Mucosa of descending colon (tissue), 3 donors: ENCODE results near the gene TBC1D1. TPM values are rescaled to one million over a fixed set of nuclear protein-coding genes. Genes with fewer than 3 reads are reported as not detected.

ENCODE experiments used
- ATAC-seq: fragments of 200-7000 bp; cut with Tn5 transposase; one replicate; pipeline ENCODE4 v1.9.1; 2020; ENCODE audit warnings: mild to moderate bottlenecking, moderate library complexity
- DNase-seq, 3 donors: peaks; one replicate each; pipeline ENCODE4 v3.0.0-alpha.2; 2020
- H3K36me3 ChIP-seq: fragments of 200-600 bp; one replicate; pipeline ENCODE4 v1.8.0; 2021; ENCODE audit warnings: low read depth, mild to moderate bottlenecking
- H3K4me1 ChIP-seq: fragments of 200-600 bp; one replicate; pipeline ENCODE4 v1.8.0; 2021; ENCODE audit warnings: low read depth, mild to moderate bottlenecking
- H3K4me3 ChIP-seq: fragments of 200-600 bp; one replicate; pipeline ENCODE4 v1.8.0; 2021; ENCODE audit warnings: mild to moderate bottlenecking
- H3K9me3 ChIP-seq: fragments of 200-600 bp; one replicate; pipeline ENCODE4 v1.8.0; 2021; ENCODE audit warnings: mild to moderate bottlenecking
- intact Hi-C, 2 donors: fragments of 100-400 bp; cut with DNase I in 1 of 2; cut with micrococcal nuclease in 1 of 2; formaldehyde crosslinking; loops; one replicate each; pipeline versions ENCODE4 v1.11.0 to v1.11.1; 2022; cut with DNase I, micrococcal nuclease
- total RNA-seq, 3 donors: library from RNA; stranded (reverse); fragmentation: NEBNext Ultra II Directional in 2 of 3; extraction: Animal tissue kit (Norgen Biotek cat#: 25700) in 2 of 3; gene quantifications; one replicate each; pipeline versions ENCODE4 v1.2.1 to v1.2.4, GENCODE V29; 2021 to 2023
- TF ChIP-seq, protein P1 (sequence below): fragments of 200-600 bp; IDR thresholded peaks from one replicate; pipeline ENCODE4 v1.8.0; 2022; ENCODE audit warnings: antibody characterized with exemption, mild to moderate bottlenecking
- donor health status: DM: no; HTN: no; CAD: no; lungs with moderate emphysema.
- donor health status: DM: no; HTN: no; CAD: no.
- donor health status: DM: no; HTN: yes; CAD: no.

TBC1D1 gene
- total RNA-seq, 3 donors from 2014 or later: 50.2 to 249 (median 71.6) TPM

DNA sequence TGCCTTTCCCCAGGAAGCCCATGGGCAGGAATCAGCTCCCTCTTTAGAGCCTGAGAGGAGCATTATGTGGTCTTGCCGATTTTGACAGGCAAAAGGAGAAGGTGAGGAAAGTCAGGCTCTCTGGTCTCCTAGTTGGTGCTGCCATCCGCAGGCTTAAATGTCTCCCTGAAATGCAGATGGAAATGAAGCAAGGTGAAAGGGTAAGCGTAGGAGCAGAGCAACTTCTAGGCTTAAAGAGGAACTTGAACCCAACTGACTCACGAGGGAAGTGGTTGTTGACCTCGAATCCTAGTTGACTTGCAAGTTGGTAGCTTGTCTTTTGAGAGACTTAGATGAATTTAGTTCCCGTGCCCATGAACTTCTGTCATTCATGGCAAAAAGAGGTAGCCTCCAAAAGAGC is 275.2 kb downstream of the TBC1D1 start:
- H3K36me3 ChIP-seq: no peaks in the 10 kb centered on the region
- peaks cover 5% of the 10 kb centered on the region for H3K4me1 ChIP-seq
- no peaks in the 10 kb centered on the region for H3K9me3 ChIP-seq
- ATAC-seq (peak; percentile 11), DNase-seq (no peak)
- intact Hi-C loops: no loop called here
- TF ChIP-seq, protein P1, sequence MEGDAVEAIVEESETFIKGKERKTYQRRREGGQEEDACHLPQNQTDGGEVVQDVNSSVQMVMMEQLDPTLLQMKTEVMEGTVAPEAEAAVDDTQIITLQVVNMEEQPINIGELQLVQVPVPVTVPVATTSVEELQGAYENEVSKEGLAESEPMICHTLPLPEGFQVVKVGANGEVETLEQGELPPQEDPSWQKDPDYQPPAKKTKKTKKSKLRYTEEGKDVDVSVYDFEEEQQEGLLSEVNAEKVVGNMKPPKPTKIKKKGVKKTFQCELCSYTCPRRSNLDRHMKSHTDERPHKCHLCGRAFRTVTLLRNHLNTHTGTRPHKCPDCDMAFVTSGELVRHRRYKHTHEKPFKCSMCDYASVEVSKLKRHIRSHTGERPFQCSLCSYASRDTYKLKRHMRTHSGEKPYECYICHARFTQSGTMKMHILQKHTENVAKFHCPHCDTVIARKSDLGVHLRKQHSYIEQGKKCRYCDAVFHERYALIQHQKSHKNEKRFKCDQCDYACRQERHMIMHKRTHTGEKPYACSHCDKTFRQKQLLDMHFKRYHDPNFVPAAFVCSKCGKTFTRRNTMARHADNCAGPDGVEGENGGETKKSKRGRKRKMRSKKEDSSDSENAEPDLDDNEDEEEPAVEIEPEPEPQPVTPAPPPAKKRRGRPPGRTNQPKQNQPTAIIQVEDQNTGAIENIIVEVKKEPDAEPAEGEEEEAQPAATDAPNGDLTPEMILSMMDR: no peak
- no peak overlapping the region for H3K4me3 ChIP-seq

DNA sequence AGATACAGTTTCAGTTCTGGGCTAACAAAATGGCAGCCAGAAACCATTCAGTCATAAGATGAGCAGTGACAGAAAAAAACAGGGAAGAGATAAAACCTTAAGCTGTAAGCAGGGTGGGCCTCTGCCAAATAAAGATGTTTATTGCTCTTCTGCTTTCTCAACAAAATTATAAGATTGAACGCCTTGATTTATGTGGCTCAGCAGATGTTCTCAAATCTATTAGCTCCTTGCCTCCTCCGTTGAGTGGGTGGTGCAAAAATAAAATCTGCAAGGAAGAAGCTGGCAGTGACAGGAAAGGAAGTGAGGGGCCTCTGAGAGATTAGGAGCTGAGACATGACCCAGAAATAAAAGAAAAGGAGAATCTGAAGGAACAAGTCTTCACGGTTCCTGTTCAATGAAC is 275.9 kb downstream of the TBC1D1 start:
- DNase-seq: no peak
- TF ChIP-seq, protein P1: no peak
- Histone ChIP-seq H3K9me3 (no peaks in the 10 kb centered on the region), H3K4me1 (peaks cover 5% of the 10 kb centered on the region), H3K36me3 (no peaks in the 10 kb centered on the region), H3K4me3 (no peak overlapping the region)
- intact Hi-C loops: no loop called here
- no peak for ATAC-seq

DNA sequence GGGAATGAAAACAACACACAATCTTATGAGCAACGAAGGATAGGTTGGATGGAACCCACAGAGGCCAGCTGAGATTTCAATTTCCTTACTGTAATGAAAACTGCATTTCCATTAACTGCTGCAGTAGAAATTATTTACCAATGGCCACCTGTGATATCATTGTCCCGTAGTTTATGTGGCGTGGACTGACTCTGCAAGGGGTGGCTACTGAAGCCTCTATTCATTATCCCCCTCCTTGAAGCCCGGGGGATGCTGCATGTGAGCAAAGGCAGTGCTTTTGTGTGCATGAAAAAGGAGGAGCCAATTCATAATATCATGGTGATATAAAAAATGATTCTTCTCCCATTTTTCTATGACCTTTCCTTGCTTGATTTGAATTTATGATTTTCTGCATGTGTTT is 277.1 kb downstream of the TBC1D1 start:
- H3K4me1 ChIP-seq: no peaks in the 10 kb centered on the region
- H3K4me3 ChIP-seq: no peak overlapping the region
- no peaks in the 10 kb centered on the region for H3K36me3 ChIP-seq
- no peaks in the 10 kb centered on the region for H3K9me3 ChIP-seq
- no peak for DNase-seq
- ATAC-seq: no peak
- TF ChIP-seq, protein P1: no peak
- intact Hi-C loops: no loop called here

DNA sequence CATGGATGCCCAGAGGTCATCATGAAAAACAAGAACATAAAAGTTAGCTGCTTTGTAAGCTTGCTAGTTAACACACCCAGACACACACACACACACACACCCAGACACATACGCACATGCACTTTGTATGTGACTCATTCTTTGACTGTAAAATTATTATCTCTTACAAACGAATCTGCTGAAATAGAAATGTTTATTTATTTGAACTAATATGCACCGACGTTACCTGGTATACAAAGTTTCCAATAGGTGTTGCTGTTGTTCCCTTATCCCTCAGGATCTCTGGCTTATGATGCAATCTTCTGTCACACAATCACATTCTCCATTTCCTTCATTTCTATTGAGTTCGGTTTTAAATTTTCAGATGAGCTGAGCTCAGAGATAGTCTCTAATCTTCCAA is 278.6 kb downstream of the TBC1D1 start:
- intact Hi-C loops: no loop called here
- peak; percentile 78 for ATAC-seq
- DNase-seq: peak in 1 of 3 donors; percentile 67

DNA sequence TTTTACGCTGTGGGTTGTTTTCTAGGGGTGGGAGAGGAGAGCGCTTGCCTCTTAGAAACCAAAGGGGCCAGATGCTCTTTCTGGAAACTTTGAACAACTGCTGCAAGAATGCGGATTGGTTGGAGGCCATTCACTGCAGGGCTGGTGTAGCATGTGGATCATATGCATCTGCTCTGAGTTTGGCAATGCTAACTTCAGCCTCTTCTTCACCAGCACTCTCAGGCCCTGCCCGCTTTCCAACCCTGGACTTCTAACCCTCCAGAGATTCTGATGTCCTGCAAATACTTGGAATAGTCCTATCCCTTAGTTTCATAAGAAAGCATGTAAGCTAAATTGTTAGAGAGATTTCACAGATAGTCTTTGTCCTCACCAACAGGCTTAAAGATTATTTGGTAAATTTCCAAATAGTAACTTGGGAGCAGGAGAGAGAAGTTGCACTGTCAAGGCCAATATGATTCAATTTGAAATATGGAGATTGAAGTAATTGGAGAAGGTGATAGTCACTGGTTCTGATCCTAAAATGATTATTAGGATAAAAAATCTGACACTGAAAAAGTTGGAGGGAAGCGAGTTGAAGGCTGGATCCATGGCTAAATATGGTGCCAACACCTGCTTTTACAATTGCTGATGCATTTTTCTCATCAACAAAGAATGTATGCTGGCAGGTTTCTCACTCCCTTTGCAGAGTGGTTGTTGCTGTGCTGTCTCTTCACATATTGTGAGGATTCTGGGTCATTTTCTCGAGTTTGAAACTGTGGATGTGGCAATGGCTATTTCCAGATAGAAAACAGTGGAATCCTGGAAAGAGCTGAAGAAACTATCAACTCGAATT is 279.7 kb downstream of the TBC1D1 start:
- no peaks in the 10 kb centered on the region for H3K9me3 ChIP-seq
- no peaks in the 10 kb centered on the region for H3K36me3 ChIP-seq
- no peak for DNase-seq
- intact Hi-C loops: loop anchor here in 1 of 2 donors (10.0 kb wide), 1 partner anchor 154 kb away; no protein-coding TSS in a partner anchor
- no peak for ATAC-seq
- no peak overlapping the region for H3K4me3 ChIP-seq
- H3K4me1 ChIP-seq: no peaks in the 10 kb centered on the region
- TF ChIP-seq, protein P1: no peak

More for the DNA sequence above, 278.6 kb downstream of the TBC1D1 start:
- no peaks in the 10 kb centered on the region for H3K36me3 ChIP-seq
- H3K4me3 ChIP-seq: no peak overlapping the region
- TF ChIP-seq, protein P1: no peak
- no peaks in the 10 kb centered on the region for H3K4me1 ChIP-seq
- H3K9me3 ChIP-seq: no peaks in the 10 kb centered on the region
